Neural cell (in vitro differentiated cells): Measurements from ENCODE around the gene RPL38. TPM values are rescaled to one million over a fixed set of nuclear protein-coding genes. Genes with fewer than 3 reads are reported as not detected.

Experiments used
- H2AFZ ChIP-seq: fragments of 200-600, 300-800 bp; sonication (generic), shearing (Covaris generic); 2 replicates; pipeline ENCODE4 v1.6.0; 2014; ENCODE audit warnings: low read depth, mild to moderate bottlenecking, antibody characterized with exemption, low read length, moderate library complexity
- H3F3A ChIP-seq: fragments of 200-600 bp; shearing (Covaris generic); 2 replicates; pipeline ENCODE4 v1.6.1; 2016; ENCODE audit warnings: mild to moderate bottlenecking, moderate library complexity, mixed read lengths, antibody characterized with exemption, low read length; ENCODE audit not compliant: insufficient read depth, poor library complexity, severe bottlenecking
- H3K27ac ChIP-seq: fragments of 200-600, 300-800 bp; sonication (generic), shearing (Covaris generic); 2 replicates; pipeline ENCODE4 v1.5.1; 2014; ENCODE audit warnings: mild to moderate bottlenecking, low read length, moderate library complexity
- H3K27me3 ChIP-seq: fragments of 300-800, 200-600 bp; sonication (generic), shearing (Covaris generic); 2 replicates; pipeline ENCODE4 v1.6.0; 2014; ENCODE audit warnings: mild to moderate bottlenecking, low read depth, low read length, moderate library complexity; ENCODE audit not compliant: insufficient read depth
- H3K36me3 ChIP-seq: fragments of 300-800, 200-600 bp; sonication (generic), shearing (Covaris generic); 2 replicates; pipeline ENCODE4 v1.5.1; 2014; ENCODE audit warnings: mild to moderate bottlenecking, antibody characterized with exemption, low read length, moderate library complexity; ENCODE audit not compliant: insufficient read depth
- H3K4me2 ChIP-seq: fragments of 300-800, 200-600 bp; sonication (generic), shearing (Covaris generic); 2 replicates; pipeline ENCODE4 v1.6.0; 2014; ENCODE audit warnings: mild to moderate bottlenecking, low read length
- H3K4me3 ChIP-seq: fragments of 300-800, 200-600 bp; sonication (generic), shearing (Covaris generic); 2 replicates; pipeline ENCODE4 v1.5.1; 2014; ENCODE audit warnings: mild to moderate bottlenecking, low read length, moderate library complexity
- H3K79me2 ChIP-seq: fragments of 200-600 bp; shearing (Covaris generic); replicated peaks from 2 replicates; pipeline ENCODE4 v1.6.0; 2014; ENCODE audit warnings: mild to moderate bottlenecking, low read length, moderate library complexity; ENCODE audit not compliant: insufficient read depth
- H3K9ac ChIP-seq: fragments of 300-800, 200-600 bp; sonication (generic), shearing (Covaris generic); 2 replicates; pipeline ENCODE4 v1.6.1; 2016; ENCODE audit warnings: mild to moderate bottlenecking, low read length, mixed read lengths
- H3K9me2 ChIP-seq: fragments of 200-600 bp; shearing (Covaris generic); 2 replicates; pipeline ENCODE4 v1.6.1; 2016; ENCODE audit warnings: mild to moderate bottlenecking, low read length, mixed read lengths; ENCODE audit not compliant: insufficient read depth
- H3K9me3 ChIP-seq: fragments of 200-600, 300-800 bp; sonication (generic), shearing (Covaris generic); 2 replicates; pipeline ENCODE4 v1.6.1; 2016; ENCODE audit warnings: mild to moderate bottlenecking, mixed run types, low read length, moderate library complexity, mixed read lengths
- H4K20me1 ChIP-seq: fragments of 200-600 bp; shearing (Covaris generic); 2 replicates; pipeline ENCODE4 v1.6.1; 2016; ENCODE audit warnings: mild to moderate bottlenecking, mixed run types; ENCODE audit not compliant: insufficient read depth
- EP300 ChIP-seq: fragments of 450-650 bp; conservative IDR thresholded peaks from 2 replicates; pipeline ENCODE4 v1.6.1; 2014; ENCODE audit warnings: antibody characterized with exemption, mild to moderate bottlenecking, moderate library complexity; ENCODE audit not compliant: poor library complexity, severe bottlenecking
- POLR2AphosphoS5 ChIP-seq: IDR thresholded peaks from 2 replicates; pipeline ENCODE4 v1.6.1; 2012
- RAD21 ChIP-seq: fragments of 450-650 bp; conservative IDR thresholded peaks from 2 replicates; pipeline ENCODE4 v1.6.1; 2014; ENCODE audit warnings: antibody characterized with exemption, mild to moderate bottlenecking, moderate library complexity
- SMC3 ChIP-seq: fragments of 450-650 bp; conservative IDR thresholded peaks from 2 replicates; pipeline ENCODE4 v1.6.1; 2014; ENCODE audit warnings: antibody characterized with exemption, mild to moderate bottlenecking, moderate library complexity; ENCODE audit not compliant: poor library complexity
- TAF1 ChIP-seq: IDR thresholded peaks from 2 replicates; pipeline ENCODE4 v1.6.1; 2012; ENCODE audit warnings: low read depth
- polyA plus RNA-seq: library from polyadenylated mRNA; depleted of rRNA; stranded (reverse); fragments of >200 nt; gene quantifications from 2 replicates; pipeline ENCODE4 v1.2.3, GENCODE V29; 2014
- TF ChIP-seq, protein P1 (sequence below): IDR thresholded peaks from 2 replicates; pipeline ENCODE4 v1.6.1; 2012; ENCODE audit warnings: borderline replicate concordance
- TF ChIP-seq, protein P2 (sequence below): fragments of 450-650 bp; IDR thresholded peaks from 2 replicates; pipeline ENCODE4 v1.5.1; 2014; ENCODE audit warnings: antibody characterized with exemption, mild to moderate bottlenecking, moderate library complexity; ENCODE audit not compliant: poor library complexity, severe bottlenecking

RPL38 gene
- polyA plus RNA-seq, 1 donor from 2014 or later, result 378 TPM

DNA sequence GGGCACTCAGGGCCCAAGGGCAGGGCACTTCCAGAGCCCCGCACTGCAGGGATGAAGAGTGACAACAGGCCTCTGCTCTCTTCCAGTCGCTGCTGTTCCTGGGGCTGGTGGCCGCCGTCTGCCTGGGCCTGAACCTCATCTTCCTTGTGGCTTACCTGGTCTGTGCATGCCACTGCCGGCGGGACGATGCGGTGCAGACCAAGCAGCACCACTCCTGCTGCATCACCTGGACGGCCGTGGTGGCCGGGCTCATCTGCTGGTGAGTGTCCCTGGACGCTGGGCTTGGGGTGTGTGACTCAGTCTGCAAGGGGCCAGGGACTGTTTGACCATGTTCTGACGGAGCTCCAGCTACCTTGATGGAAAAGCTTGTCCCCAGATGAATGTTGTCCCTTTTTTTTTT is 18.9 kb downstream of the RPL38 start:
- H3K27ac ChIP-seq, result no peak overlapping the region
- H2AFZ ChIP-seq, result no peak overlapping the region
- no peak for TF ChIP-seq EP300
- no peaks in the 10 kb centered on the region for H3K9me2 ChIP-seq
- H4K20me1 ChIP-seq, result no peaks in the 10 kb centered on the region
- no peak overlapping the region for H3K9ac ChIP-seq
- no peaks in the 10 kb centered on the region for H3K36me3 ChIP-seq
- no peaks in the 10 kb centered on the region for H3F3A ChIP-seq
- H3K4me2 ChIP-seq, result no peak overlapping the region
- H3K9me3 ChIP-seq, result no peaks in the 10 kb centered on the region
- no peak overlapping the region for H3K4me3 ChIP-seq
- no peaks in the 10 kb centered on the region for H3K79me2 ChIP-seq
- H3K27me3 ChIP-seq, result no peaks in the 10 kb centered on the region

- TF ChIP-seq, protein P1, sequence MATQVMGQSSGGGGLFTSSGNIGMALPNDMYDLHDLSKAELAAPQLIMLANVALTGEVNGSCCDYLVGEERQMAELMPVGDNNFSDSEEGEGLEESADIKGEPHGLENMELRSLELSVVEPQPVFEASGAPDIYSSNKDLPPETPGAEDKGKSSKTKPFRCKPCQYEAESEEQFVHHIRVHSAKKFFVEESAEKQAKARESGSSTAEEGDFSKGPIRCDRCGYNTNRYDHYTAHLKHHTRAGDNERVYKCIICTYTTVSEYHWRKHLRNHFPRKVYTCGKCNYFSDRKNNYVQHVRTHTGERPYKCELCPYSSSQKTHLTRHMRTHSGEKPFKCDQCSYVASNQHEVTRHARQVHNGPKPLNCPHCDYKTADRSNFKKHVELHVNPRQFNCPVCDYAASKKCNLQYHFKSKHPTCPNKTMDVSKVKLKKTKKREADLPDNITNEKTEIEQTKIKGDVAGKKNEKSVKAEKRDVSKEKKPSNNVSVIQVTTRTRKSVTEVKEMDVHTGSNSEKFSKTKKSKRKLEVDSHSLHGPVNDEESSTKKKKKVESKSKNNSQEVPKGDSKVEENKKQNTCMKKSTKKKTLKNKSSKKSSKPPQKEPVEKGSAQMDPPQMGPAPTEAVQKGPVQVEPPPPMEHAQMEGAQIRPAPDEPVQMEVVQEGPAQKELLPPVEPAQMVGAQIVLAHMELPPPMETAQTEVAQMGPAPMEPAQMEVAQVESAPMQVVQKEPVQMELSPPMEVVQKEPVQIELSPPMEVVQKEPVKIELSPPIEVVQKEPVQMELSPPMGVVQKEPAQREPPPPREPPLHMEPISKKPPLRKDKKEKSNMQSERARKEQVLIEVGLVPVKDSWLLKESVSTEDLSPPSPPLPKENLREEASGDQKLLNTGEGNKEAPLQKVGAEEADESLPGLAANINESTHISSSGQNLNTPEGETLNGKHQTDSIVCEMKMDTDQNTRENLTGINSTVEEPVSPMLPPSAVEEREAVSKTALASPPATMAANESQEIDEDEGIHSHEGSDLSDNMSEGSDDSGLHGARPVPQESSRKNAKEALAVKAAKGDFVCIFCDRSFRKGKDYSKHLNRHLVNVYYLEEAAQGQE, result no peak
- TF ChIP-seq POLR2AphosphoS5, result no peak
- Histone ChIP-seq H3K9me3 (no peaks in the 10 kb centered on the region), H3K9me2 (no peaks in the 10 kb centered on the region), H3K27me3 (no peaks in the 10 kb centered on the region), H3K4me3 (no peak overlapping the region), H3K9ac (no peak overlapping the region), H3F3A (no peaks in the 10 kb centered on the region), H3K36me3 (no peaks in the 10 kb centered on the region), H3K27ac (no peak overlapping the region), H3K79me2 (no peaks in the 10 kb centered on the region), H2AFZ (no peak overlapping the region), H3K4me2 (no peak overlapping the region), H4K20me1 (no peaks in the 10 kb centered on the region)
Observed at GRCh38 chr17:74223901-74224300, 20.4 kb downstream of the RPL38 start.

DNA sequence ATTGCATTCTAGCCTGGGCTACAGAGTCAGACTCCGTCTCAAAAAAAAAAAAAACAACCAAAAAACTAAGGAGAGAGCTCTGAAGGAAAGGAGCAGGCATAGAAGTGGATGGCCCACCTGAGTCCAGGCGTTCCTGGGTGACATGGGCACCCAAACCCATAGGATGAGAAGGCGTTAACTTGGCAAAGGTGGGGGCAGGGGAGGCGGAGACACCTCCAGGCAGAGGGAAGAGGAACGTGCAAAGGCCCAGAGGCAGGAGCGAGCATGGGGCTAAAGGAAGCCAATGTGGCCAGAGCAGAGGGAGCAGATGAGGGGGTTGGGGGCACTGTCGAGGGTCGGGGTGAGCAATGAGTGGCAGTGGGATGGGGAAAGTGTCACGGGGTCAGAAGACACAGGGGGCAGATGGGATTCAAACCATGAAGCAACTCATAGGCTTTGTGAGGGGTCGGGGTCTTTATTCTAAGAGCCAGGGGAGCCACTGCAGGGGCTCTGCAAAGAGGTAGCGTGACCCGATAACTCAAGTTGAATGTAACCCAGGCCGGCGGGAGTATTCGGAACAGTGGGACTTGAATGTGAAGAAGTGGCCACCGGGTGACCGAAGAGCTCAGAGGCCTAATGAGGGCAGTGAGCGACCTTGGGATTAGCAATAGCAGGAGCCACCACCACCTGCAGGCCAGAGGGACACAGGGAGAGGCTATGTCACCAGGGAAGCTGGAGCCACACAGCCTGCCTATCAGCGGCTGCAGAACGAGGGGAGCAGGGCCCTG is 21.7 kb downstream of the RPL38 start:
- Histone ChIP-seq H3K27me3 (no peaks in the 10 kb centered on the region), H3K9me3 (no peaks in the 10 kb centered on the region), H3K36me3 (no peaks in the 10 kb centered on the region), H3K27ac (no peak overlapping the region), H3K79me2 (no peaks in the 10 kb centered on the region), H3K4me2 (no peak overlapping the region), H3K9me2 (no peaks in the 10 kb centered on the region), H3K4me3 (no peak overlapping the region), H3F3A (no peaks in the 10 kb centered on the region), H4K20me1 (no peaks in the 10 kb centered on the region), H3K9ac (no peak overlapping the region), H2AFZ (no peak overlapping the region)
- TF ChIP-seq RAD21 (no peak), TAF1 (no peak), SMC3 (no peak), EP300 (no peak)
- TF ChIP-seq, protein P2, sequence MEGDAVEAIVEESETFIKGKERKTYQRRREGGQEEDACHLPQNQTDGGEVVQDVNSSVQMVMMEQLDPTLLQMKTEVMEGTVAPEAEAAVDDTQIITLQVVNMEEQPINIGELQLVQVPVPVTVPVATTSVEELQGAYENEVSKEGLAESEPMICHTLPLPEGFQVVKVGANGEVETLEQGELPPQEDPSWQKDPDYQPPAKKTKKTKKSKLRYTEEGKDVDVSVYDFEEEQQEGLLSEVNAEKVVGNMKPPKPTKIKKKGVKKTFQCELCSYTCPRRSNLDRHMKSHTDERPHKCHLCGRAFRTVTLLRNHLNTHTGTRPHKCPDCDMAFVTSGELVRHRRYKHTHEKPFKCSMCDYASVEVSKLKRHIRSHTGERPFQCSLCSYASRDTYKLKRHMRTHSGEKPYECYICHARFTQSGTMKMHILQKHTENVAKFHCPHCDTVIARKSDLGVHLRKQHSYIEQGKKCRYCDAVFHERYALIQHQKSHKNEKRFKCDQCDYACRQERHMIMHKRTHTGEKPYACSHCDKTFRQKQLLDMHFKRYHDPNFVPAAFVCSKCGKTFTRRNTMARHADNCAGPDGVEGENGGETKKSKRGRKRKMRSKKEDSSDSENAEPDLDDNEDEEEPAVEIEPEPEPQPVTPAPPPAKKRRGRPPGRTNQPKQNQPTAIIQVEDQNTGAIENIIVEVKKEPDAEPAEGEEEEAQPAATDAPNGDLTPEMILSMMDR, result no peak
